GM21360 (cell line): ENCODE results near the gene MRPS30.
A peak's percentile ranks its signal among the peaks of the same experiment; 100 is the strongest.
"Not testable (repeated sequence)": the region's sequence is repeated elsewhere in the genome, so short reads cannot be mapped to it uniquely, and the experiment has no call there.

ENCODE experiments used
- ATAC-seq: cut with Tn5 transposase; IDR thresholded peaks from one replicate; pipeline ENCODE4 v1.9.1; 2021; ENCODE audit warnings: mild to moderate bottlenecking, moderate library complexity; ENCODE audit not compliant: unreplicated experiment

The MRPS30 gene

DNA sequence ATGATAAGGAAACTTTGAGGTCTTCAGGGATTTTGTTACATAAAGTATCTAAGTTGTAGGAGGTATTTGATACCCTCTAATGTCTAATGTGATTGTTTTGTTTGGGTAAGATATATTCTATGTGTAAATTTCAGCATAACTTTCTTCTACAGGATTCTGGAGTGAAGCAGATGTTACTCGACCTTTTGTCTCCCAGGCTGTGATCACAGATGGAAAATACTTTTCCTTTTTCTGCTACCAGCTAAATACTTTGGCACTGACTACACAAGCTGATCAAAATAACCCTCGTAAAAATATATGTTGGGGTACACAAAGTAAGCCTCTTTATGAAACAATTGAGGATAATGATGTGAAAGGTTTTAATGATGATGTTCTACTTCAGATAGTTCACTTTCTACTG lies 6.0 kb downstream of the MRPS30 start:
- no peak for ATAC-seq

DNA sequence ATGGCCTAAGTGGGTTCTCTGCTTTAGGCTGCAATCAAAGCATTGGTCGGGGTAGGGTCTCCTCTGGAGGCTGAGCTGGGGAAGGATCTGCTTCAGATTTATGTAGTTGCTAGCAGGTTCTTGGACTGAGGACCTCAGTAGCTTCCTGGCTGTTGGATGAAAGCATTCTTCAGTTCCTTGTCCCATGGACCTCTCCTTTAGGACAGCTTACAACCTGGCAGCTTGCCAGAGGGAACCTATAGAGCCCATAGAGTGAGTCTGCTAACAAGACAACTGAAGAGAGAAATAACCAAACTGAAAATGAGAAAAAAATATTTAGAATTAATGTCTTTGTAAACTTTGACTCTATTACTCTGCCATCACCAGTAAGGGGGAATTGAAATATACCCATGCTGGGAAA lies 12.4 kb downstream of the MRPS30 start:
- no peak for ATAC-seq

DNA sequence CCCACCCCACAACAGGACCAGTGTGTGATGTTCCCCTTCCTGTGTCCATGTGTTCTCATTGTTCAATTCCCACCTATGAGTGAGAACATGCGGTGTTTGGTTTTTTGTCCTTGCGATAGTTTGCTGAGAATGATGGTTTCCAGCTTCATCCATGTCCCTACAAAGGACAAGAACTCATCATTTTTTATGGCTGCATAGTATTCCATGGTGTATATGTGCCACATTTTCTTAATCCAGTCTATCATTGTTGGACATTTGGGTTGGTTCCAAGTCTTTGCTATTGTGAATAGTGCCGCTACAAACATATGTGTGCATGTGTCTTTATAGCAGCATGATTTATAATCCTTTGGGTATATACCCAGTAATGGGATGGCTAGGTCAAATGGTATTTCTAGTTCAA lies 15.9 kb downstream of the MRPS30 start:
- not testable (repeated sequence) for ATAC-seq

DNA sequence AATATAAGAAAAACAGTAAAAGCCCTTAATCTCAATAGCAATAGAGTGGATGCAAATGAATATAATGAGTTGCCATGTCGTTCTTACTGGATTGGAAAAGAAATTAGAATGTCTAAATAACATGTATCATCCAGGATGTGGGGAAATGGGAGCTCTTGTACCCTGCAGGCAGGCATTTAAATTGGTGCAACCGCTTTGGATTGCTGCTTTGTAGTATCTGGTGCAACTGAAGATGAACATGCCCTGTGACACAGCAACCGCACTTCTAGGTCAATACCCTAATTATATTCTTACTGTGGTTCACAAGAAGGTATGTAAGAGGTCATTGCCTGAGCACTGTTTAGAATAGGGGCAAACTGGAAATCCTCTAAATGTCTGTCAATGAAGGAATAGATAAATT lies 18.9 kb downstream of the MRPS30 start:
- no peak for ATAC-seq

DNA sequence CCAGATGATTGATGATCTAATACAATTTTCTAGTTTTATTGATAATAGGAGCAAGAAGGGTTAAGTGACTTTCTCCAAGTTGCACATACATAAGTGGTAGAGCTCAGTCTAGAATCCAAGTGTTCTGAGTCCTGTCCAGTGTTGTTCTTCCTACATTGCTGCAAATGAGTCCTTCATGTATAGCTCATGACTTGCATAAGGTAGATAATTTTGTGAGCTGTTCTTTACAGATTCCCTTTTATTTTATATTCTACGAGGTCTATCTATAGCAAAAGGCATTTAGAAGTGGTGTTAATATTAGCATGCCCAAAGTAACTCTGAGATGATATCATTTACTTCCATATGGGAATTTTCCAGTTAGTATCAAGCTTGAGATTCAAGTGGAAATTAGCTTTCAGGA lies 20.0 kb downstream of the MRPS30 start:
- ATAC-seq: no peak

DNA sequence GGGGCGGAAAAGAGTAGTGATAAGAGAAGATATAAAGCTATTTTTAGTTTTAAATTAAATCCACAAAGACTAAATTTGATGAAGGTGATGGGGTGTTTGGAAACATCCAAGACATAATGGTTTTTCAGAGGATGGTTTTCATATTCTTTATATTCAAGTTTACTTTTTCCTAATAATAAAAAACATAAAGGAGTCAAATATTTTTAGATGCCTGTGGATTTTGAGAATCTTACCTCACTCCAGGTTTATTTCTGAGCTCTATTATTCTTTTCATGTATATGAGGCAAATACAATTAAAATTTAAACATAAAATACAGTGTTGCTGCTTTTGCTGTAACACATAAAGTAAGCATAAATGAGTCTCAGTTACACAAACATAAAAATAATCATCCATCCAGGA lies 22.2 kb downstream of the MRPS30 start:
- ATAC-seq: no peak

DNA sequence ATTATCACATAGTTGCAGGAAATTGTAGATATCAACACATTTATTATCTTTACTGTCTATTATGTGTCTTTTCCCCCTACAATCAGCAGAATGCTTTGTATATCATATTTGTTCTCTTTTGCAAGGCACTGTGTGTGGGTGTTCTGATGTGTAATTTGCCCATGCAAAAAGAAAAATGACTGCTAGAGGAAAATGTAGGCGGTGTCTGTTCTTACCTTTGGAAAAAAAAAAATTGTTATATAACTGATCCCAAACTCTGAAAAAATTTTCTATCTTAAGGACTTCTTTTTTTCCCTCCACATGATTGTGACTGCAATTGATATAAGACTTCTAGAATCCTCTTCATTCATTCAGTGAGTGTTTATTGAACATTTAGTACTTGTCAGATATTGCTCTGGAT lies 24.5 kb downstream of the MRPS30 start:
- no peak for ATAC-seq

DNA sequence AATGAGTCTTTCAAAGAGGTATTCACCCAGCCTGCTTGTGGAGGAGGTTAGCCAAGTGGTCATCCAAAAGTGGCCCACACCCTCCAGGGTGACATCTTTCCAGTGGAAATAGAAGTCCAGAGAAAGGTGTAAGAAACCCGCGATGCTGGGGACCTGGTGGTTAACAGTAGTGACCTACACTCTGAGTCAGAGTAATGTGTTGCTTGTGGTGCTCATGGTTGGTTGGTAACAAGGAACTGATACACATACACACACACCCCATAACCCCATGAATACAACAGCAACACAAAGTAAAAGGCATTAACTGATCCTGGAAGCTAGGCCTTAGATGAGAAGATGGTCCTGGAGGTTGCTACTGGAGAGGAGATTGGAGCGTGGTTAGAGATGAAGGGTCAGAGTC lies 26.9 kb downstream of the MRPS30 start:
- ATAC-seq: no peak

DNA sequence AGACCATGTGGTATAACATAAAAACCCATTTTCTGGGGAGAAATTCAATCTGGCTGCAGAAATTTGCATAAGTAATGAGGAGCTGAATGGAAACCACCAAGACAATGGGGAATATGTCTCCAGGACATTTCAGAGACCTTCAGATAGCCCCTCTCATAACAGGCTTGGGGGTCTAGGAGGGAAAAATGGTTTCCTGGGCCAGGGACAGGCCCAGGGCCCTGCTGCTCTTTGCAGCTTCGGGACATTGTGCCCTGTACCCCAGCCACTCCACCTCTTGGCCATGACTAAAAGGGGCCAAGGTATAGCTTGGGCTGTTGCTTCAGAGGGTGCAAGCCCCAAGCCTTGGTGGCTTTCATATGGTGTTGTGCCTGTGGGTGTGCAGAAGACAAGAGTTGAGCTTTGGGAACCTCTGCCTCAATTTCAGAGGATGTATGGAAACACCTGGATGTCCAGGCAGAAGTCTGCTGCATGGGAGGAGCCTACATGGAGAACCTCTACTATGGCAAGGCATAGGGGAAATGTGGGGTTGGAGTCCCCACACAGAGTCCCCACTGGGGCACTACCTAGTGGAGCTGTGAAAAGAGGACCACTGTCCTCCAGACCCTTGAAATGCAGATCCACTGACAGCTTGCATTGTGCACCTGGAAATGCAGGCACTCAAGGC lies 30.4 kb downstream of the MRPS30 start:
- no peak for ATAC-seq

DNA sequence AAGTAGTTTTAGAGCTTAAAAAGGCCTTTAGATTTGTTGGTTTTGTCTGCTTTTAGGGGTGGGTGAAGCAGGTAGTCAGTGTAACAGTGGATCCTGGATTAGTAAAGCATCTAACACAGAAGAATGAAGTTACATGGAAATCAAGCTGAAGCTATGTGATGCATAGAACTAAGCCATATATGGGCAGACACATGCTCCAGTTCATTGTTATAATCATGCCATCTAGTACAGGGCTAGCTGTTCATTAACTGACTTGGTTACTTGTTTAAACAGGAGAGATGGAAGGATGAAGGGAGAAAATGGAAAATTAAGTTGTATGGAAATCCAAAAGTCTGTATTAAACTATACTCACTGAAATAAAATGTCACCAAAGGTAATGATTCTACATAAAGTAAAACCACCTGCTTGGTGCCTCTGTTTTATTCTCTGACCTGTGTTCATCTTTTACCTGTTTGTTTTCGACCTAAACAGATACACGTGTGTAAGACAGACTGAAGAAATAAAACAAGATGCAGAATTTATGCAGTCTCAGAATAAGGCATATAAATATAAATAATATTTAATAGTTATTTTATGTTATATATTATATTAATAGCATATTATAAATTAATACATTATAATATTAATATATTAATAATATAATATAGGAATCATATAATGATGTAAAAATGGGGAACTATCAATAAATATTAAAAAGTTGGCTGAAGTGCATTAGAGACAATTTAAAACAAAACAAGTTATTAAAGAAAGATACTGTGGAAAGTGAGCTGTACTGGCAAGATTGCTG lies 33.9 kb downstream of the MRPS30 start:
- no peak for ATAC-seq

DNA sequence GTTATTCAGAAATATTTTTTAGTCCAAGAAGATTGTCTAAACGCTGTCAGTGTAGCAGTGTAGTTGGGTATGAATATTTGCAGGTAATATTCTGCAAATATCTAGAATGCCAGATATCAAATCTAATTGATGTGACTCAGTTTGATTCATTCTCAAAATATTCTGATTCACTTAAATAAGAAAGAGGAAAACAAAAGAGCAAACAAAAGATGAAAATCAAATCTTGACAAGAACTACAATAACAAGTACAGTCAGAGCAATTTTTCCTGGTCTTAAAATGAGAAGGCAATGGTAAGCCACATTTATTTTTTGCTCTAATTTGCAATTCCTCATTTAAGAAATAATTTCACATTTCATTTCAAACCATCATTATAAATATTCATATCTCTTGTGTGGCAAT lies 36.0 kb downstream of the MRPS30 start:
- ATAC-seq: no peak

DNA sequence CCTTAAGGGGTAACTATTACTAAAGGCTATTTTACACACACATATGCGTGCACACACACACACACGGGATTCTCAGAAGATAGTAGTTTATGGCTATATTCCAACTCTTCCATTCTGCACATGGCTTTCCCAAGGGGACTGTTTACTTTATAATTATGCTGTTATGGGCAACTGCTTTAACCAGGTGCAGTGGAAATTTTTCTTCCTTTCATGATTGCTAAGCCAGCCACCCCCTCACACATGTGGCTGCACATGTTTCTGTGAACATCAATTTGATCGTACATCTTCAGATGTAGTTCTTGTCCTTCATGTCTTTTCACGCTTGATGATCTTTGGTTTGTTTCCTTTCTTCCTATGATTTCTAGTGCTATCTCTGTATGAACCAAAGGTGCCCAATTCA lies 37.0 kb downstream of the MRPS30 start:
- no peak for ATAC-seq

DNA sequence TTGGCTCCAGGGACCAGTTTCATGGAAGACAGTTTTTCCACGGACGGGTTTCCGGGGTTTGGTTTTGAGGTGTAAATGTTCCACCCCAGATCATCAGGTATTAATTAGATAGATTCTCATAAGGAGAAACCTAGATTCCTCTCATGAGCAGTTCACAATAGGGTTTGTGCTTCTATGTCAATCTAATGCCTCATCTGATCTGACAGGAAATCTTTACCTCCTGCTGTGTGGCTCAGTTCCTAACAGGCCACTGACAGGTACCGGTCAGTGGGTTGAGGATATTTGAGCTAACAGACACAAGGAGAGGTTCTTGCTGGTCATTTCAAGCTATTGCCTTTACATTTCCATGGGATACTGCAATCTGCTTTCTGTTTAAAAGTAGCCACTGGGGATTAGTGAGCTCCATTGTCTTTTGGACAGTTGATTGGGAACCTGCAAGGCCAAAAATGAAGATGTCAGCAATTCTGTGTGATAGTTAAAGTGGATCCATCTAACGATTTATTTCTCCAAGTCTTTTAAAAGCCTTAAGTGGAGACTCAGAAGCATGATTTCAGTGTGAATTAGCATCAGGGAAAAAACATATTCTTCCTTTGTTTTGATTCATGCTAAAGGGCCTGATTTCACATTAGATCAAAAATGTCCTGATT lies 38.6 kb downstream of the MRPS30 start:
- no peak for ATAC-seq

DNA sequence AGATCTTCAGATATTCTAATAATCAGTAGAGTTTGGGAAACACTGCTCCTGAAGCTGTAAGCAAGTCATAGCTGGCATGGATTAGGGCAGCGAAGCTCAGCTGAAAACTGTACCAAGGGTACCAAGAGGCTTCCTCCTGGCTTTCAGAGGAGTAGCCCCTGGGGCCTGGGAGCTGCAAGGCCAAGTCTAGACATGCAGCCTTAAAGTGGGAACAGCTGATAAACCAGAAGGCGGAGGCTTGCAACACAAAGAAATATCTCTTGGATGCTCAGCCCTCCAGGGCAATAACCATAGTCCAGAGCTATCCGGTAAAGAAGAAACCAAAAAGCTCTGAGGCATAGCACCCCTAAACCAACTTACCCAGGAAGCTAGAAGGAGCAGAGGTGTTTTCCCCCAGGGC lies 51.5 kb downstream of the MRPS30 start:
- no peak for ATAC-seq

DNA sequence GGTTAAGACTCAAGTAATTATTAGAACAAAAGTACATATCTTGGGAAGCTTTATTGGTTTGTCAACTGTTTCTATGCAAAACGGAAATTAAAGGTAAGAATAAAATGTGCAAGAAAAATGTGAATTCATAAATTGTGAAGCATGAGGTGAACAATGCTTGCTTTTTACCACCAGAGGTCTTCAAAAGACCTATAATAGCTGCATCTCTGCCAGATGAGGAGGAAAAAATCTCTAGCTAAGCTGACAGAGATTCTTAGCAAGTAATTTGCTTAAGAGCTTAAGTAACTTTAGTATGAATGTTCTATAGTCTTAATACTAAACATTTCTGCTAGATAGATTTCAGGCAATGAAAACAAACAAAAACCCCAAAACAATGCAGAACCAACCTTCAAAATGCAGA lies 54.1 kb downstream of the MRPS30 start:
- peak; percentile 86 for ATAC-seq
